Stimulated activated CD4-positive, alpha-beta T cell treated with anti-CD3 and anti-CD28 coated beads, Interleukin-15, amount 100 ng/mL, for 48 hours (primary cell): ENCODE measurements around the gene COPRS.
"Not testable (repeated sequence)": the region's sequence is repeated elsewhere in the genome, so short reads cannot be mapped to it uniquely, and the experiment has no call there.

Source experiments
- DNase-seq, 2 donors: peaks; one replicate each; pipeline ENCODE4 v3.0.0-alpha.2; 2020; ENCODE audit warnings: low read depth in 2 of 2

The COPRS gene

DNA sequence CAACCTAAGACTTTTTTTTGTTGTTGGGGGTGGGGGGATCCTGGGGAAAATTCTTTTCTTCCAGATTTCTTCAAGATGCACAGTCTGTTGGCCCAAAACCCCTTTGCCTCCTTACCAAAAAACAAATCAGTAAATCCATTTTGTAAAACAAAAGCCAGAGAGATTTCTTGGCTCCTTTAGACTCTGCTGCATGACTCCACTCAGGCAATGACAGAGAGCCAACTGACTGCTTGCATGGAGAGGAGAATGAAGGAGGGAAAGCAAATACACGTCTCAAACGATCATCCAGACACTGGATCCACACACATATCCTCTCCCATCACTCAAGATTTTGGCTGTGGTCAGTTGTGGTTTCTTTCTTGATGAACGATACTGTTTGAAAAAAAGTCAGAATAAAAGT lies 13.8 kb downstream of the COPRS start:
- no peak for DNase-seq

- DNase-seq, result no peak
Measured at GRCh38 chr17:31843070-31843745, 15.8 kb downstream of the COPRS start.

- DNase-seq, result peak; percentile 43 to 47
Measured at GRCh38 chr17:31842195-31843069, 16.6 kb downstream of the COPRS start.

- DNase-seq, result no peak
Measured at GRCh38 chr17:31841850-31842194, 17.2 kb downstream of the COPRS start.

DNA sequence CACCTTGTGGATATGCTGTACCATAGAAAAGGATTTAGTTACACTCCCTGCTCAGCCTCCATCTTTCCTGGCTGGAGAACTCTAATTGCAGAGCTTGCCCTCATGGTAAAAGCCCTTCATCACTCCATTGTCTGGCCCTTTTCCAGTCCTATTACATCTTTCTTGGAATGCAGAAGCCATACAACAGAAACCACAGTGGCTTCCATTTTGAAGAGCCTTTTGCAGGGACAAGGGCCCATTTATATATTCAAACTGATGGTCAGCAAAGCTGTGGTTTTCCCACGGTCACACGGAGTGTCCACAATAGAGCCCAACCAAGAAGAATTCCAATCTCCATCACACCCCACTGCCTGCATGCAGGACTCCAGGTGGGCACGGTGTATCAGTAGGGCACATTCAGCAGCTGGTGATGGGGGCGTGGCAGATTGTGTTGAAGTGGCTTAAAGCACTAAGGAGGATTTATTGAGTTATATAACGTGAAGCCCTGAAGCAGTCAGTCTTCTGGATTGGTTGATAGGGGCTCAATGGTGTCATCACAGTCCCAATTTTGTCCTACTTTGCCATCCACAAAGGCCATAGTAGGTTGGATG lies 20.3 kb downstream of the COPRS start:
- no peak for DNase-seq

GRCh38 chr17:31835984-31836383 lies 23.1 kb downstream of the COPRS start:
- no peak for DNase-seq

DNA sequence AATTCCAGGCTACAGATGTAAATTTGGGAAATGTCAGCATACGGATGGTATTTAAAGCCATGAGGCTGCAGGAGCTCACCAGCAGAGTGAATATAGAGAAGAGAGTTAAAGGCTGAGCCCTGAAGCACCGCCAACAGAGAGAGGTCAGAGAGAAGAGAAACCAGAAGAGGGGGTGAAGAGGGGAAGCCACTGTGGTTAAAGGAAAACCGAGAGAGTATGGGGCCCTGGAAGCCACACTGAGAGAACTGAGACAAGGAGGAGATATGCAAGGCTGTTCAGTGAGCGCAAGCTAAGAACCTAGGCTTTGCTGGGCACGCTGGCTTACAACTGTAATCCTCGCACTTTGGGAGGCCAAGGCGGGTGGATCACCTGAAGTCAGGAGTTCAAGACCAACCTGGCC lies 24.6 kb downstream of the COPRS start:
- DNase-seq, result no peak

DNA sequence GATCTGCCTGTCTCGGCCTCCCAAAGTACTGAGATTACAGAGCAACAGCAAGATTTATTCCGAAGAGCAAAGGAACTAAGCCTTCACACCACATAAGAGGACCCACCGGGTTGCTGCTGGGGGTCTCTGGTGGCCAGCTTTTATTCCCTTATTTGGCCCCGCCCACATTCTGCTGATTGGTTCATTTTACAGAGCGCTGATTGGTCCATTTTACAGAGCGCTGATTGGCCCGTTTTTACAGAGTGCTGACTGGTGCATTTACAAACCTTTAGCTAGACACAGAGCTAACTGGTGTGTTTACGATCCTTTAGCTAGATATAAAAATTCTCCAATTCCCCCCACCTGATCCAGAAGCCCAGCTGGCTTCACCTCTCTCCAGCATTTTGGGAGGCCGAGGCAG lies 26.3 kb downstream of the COPRS start:
- no peak for DNase-seq

GRCh38 chr17:31830971-31831858 lies 27.8 kb downstream of the COPRS start:
- no peak for DNase-seq

DNA sequence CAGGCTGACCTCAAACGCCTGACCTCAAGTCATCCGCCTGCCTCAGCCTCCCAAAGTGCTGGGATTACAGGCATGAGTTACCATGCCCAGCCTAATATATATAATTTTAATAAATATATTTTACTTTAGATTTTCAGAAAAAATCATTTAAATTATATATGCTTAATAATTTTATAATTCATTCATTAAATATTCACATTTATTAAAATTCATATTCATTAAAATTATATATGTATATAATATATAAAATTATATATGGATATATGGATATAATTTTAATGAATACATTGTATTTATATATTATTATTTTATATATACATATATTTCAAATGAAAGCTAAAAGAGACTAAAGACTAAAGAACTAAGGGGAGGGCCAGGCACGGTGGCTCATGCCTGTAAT lies 29.4 kb downstream of the COPRS start:
- no peak for DNase-seq

DNA sequence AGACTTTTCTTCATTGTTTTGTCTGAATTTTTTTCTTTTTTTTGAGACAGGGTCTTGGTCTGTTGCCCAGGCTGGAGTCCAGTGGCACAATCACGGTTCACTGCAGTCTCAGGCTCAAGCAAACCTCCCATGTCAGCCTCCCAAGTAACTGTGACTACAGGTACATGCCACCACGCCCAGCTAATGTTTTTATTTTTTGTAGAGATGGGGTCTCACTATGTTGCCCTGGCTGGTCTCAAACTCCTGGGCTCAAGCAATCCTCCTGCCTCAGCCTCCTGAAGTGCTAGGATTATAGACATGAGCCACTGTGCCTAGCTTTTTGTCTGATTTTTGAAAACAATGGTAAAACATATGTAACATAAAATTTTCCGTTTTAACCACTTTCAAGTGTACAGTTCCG lies 30.1 kb downstream of the COPRS start:
- not testable (repeated sequence) for DNase-seq

GRCh38 chr17:31825961-31826691 lies 32.9 kb downstream of the COPRS start:
- no peak for DNase-seq

- DNase-seq, result no peak
Measured at GRCh38 chr17:31824766-31825360, 34.2 kb downstream of the COPRS start.

GRCh38 chr17:31823014-31823413 lies 36.0 kb downstream of the COPRS start:
- no peak for DNase-seq

- no peak for DNase-seq
Measured at GRCh38 chr17:31820691-31821435, 38.2 kb downstream of the COPRS start.

GRCh38 chr17:31819578-31819977 lies 39.5 kb downstream of the COPRS start:
- DNase-seq, result no peak

DNA sequence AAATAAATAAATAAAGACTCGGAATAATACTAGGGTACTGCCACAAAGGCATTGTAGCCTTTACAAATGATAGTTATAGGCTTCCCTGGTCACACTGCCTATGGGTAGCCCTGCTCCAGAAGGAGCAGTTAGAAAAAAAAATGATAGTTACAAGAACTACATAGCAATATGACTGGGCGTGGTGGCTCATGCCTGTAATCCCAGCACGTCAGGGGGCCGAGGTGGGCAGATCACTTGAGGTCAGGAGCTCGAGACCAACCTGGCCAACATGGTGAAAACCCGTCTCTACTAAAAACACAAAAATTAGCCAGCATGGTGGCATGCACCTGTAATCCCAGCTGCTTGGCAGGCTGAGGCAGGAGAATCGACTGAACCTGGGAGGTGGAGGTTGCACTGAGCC lies 40.2 kb downstream of the COPRS start:
- DNase-seq, result not testable (repeated sequence)

GRCh38 chr17:31815212-31815730 lies 43.8 kb downstream of the COPRS start:
- no peak for DNase-seq

DNA sequence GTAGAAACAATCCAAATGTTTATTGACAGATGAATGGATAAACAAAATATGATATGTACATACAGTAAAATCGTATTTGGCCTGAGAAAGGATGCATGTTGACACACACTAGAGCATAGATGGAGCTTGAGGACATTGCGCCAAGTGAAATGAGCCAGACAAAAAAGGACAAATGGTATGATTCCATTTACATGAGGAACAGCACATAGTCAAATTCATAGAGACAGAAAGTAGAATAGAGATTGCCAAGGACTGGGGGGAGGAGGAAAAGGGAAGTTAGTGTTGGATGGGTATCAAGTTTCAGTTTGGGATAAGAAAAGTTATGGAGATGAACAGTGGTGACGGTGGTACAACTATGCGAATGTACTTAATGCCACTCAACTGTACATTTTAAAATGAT lies 47.9 kb downstream of the COPRS start:
- no peak for DNase-seq

- DNase-seq, result not testable (repeated sequence)
Measured at GRCh38 chr17:31809876-31810275, 49.2 kb downstream of the COPRS start.
